Endothelial cell of umbilical vein (primary cell): ENCODE measurements around the gene CAPNS1.

Experiments
- EZH2 ChIP-seq: IDR thresholded peaks from 2 replicates; pipeline ENCODE4 v1.6.1; 2012; ENCODE audit warnings: borderline replicate concordance, low read depth, mild to moderate bottlenecking, moderate library complexity, low read length, inconsistent platforms; ENCODE audit not compliant: severe bottlenecking
- MAX ChIP-seq: IDR thresholded peaks from 2 replicates; pipeline ENCODE4 v1.6.1; 2011; ENCODE audit not compliant: insufficient read depth, insufficient read length
- POLR2A ChIP-seq: IDR thresholded peaks from 2 replicates; pipeline ENCODE4 v1.6.1; 2012; ENCODE audit warnings: low read depth, mild to moderate bottlenecking, control low read depth, low read length
- TF ChIP-seq, protein P1 (sequence below), 2 donors: IDR thresholded peaks; 1 replicate in 1 of 2; 2 replicates in 1 of 2; pipeline ENCODE4 v1.5.1; 2011; ENCODE audit warnings: low read length in 2 of 2, mild to moderate bottlenecking in 2 of 2, moderate library complexity in 2 of 2, control low read depth in 1 of 2, inconsistent platforms in 1 of 2, low read depth in 1 of 2; ENCODE audit not compliant: insufficient read depth in 1 of 2; ENCODE audit errors: extremely low read depth in 1 of 2

DNA sequence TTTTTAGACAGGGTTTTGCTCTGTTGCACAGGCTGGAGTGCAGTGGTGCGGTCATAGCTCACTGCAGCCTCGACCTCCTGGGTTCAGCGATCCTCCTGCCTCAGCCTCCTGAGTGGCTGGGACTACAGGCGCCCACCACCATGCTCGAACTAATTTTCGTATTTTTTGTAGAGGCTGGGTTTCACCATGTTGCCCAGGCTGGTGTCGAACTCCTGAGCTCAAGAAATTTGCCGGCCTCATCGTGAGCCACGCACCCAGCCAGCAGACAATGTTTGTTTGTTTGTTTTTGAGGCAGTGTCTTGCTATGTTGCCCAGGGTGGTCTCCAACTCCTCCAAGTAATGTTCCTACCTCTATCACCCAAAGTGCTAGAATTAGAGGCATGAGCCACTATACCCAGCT is 13.3 kb downstream of the CAPNS1 start:
- TF ChIP-seq EZH2 (no peak), POLR2A (no peak), MAX (no peak)
- TF ChIP-seq, protein P1, sequence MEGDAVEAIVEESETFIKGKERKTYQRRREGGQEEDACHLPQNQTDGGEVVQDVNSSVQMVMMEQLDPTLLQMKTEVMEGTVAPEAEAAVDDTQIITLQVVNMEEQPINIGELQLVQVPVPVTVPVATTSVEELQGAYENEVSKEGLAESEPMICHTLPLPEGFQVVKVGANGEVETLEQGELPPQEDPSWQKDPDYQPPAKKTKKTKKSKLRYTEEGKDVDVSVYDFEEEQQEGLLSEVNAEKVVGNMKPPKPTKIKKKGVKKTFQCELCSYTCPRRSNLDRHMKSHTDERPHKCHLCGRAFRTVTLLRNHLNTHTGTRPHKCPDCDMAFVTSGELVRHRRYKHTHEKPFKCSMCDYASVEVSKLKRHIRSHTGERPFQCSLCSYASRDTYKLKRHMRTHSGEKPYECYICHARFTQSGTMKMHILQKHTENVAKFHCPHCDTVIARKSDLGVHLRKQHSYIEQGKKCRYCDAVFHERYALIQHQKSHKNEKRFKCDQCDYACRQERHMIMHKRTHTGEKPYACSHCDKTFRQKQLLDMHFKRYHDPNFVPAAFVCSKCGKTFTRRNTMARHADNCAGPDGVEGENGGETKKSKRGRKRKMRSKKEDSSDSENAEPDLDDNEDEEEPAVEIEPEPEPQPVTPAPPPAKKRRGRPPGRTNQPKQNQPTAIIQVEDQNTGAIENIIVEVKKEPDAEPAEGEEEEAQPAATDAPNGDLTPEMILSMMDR (IDR thresholded peaks at IDR 0.05; ENCODE audit: extremely low read depth in 1 of 2, insufficient read depth in 1 of 2, low read depth in 1 of 2, low read length in 2 of 2) = no peak
